Stimulated activated CD8-positive, alpha-beta memory T cell treated with anti-CD3 and anti-CD28 coated beads, Interleukin-15, amount 100 ng/mL, for 24 hours (primary cell): Measurements from ENCODE around the gene CPZ.
"Not testable (repeated sequence)": the region's sequence is repeated elsewhere in the genome, so short reads cannot be mapped to it uniquely, and the experiment has no call there.

Experiments
- DNase-seq: peaks from one replicate; pipeline ENCODE4 v3.0.0-alpha.2; 2020; ENCODE audit warnings: low read depth

CPZ gene

GRCh38 chr4:8612646-8613045, 20.1 kb downstream of the CPZ start:
- no peak for DNase-seq

- DNase-seq, result no peak
Observed at GRCh38 chr4:8613421-8614364, 21.1 kb downstream of the CPZ start.

GRCh38 chr4:8614365-8615193, 22.0 kb downstream of the CPZ start:
- no peak for DNase-seq

- DNase-seq, result no peak
Observed at GRCh38 chr4:8615366-8615765, 22.8 kb downstream of the CPZ start.

- DNase-seq, result no peak
Observed at GRCh38 chr4:8615921-8616787, 23.6 kb downstream of the CPZ start.

- DNase-seq, result no peak
Observed at GRCh38 chr4:8616831-8617230, 24.3 kb downstream of the CPZ start.

GRCh38 chr4:8617486-8618040, 25.0 kb downstream of the CPZ start:
- DNase-seq, result no peak

GRCh38 chr4:8618421-8618820, 25.9 kb downstream of the CPZ start:
- no peak for DNase-seq

GRCh38 chr4:8618961-8619720, 26.6 kb downstream of the CPZ start:
- no peak for DNase-seq

- not testable (repeated sequence) for DNase-seq
Observed at GRCh38 chr4:8621135-8621534, 28.6 kb downstream of the CPZ start.

- DNase-seq, result not testable (repeated sequence)
Observed at GRCh38 chr4:8624601-8625272, 32.2 kb downstream of the CPZ start.

- not testable (repeated sequence) for DNase-seq
Observed at GRCh38 chr4:8630240-8630905, 37.8 kb downstream of the CPZ start.

- not testable (repeated sequence) for DNase-seq
Observed at GRCh38 chr4:8631896-8632295, 39.3 kb downstream of the CPZ start.

- DNase-seq, result not testable (repeated sequence)
Observed at GRCh38 chr4:8634773-8635172, 42.2 kb downstream of the CPZ start.

GRCh38 chr4:8635897-8636554, 43.5 kb downstream of the CPZ start:
- not testable (repeated sequence) for DNase-seq

GRCh38 chr4:8637456-8637984, 45.0 kb downstream of the CPZ start:
- no peak for DNase-seq

GRCh38 chr4:8639021-8639420, 46.5 kb downstream of the CPZ start:
- no peak for DNase-seq

GRCh38 chr4:8639777-8640720, 47.5 kb downstream of the CPZ start:
- DNase-seq, result no peak
